Panc1 (cell line): Measurements from ENCODE around the gene CSNK2A1. TPM values are rescaled to one million over a fixed set of nuclear protein-coding genes. Genes with fewer than 3 reads are reported as not detected.

Experiments
- ATAC-seq: fragments of 200-7000 bp; cut with Tn5 transposase; 2 replicates; pipeline ENCODE4 v1.9.1; 2020; ENCODE audit warnings: mild to moderate bottlenecking, moderate library complexity
- BruUV-seq: library from RNA; stranded (reverse); fragments of 400-500 nt; replicated peaks from 2 replicates; lab custom pipeline; 2021; lab: Mats Ljungman, UMichigan
- CTCF ChIA-PET: fragments of 300-600 bp; sonication (Branson Sonifier 250); formaldehyde crosslinking; loops from one replicate; lab custom pipeline; 2022; ENCODE audit warnings: antibody characterized with exemption; lab: Charles Lee
- POLR2A ChIA-PET: fragments of 300-600 bp; sonication (Branson Sonifier 250); formaldehyde crosslinking; loops from one replicate; lab custom pipeline; 2022; ENCODE audit warnings: antibody characterized with exemption; lab: Charles Lee
- DNase-seq: peaks from one replicate; pipeline ENCODE4 v3.0.0-alpha.2; 2010; ENCODE audit warnings: low read depth, low spot score
- H3K27ac ChIP-seq: 2 replicates; pipeline ENCODE4 v1.5.1; 2011; ENCODE audit warnings: mild to moderate bottlenecking, low read length, inconsistent platforms
- H3K27me3 ChIP-seq: fragments of 200-500 bp; sonication (Bioruptor generic); 2 replicates; pipeline ENCODE4 v1.6.0; 2014; ENCODE audit warnings: low read length, inconsistent platforms; ENCODE audit not compliant: control insufficient read depth, insufficient read depth
- H3K36me3 ChIP-seq: fragments of 200-500 bp; sonication (Bioruptor generic); 2 replicates; pipeline ENCODE4 v1.5.1; 2014; ENCODE audit warnings: inconsistent platforms, mild to moderate bottlenecking, low read length, moderate library complexity; ENCODE audit not compliant: control insufficient read depth, insufficient read depth
- H3K4me1 ChIP-seq: 2 replicates; pipeline ENCODE4 v1.5.1; 2011; ENCODE audit warnings: inconsistent platforms, mild to moderate bottlenecking, low read length, moderate library complexity; ENCODE audit not compliant: control insufficient read depth, insufficient read depth
- H3K4me3 ChIP-seq, 2 experiments: 2 replicates each; pipeline ENCODE4 v1.5.1; 2011 to 2012; ENCODE audit warnings: low read depth in 2 of 2, low read length in 2 of 2, mild to moderate bottlenecking in 2 of 2, inconsistent platforms in 1 of 2, moderate library complexity in 1 of 2
- H3K9me3 ChIP-seq: fragments of 200-500 bp; sonication (Bioruptor generic); 2 replicates; pipeline ENCODE4 v1.5.1; 2014; ENCODE audit warnings: low read depth, mild to moderate bottlenecking, inconsistent platforms, low read length, moderate library complexity; ENCODE audit not compliant: control insufficient read depth, insufficient read depth
- CTCF ChIP-seq: fragments of 450-650 bp; IDR thresholded peaks from 2 replicates; pipeline ENCODE4 v1.5.1; 2017; ENCODE audit warnings: mild to moderate bottlenecking
- POLR2AphosphoS5 ChIP-seq: IDR thresholded peaks from 2 replicates; pipeline ENCODE4 v1.6.1; 2012; ENCODE audit warnings: mild to moderate bottlenecking, low read depth, low read length, moderate library complexity
- SIN3A ChIP-seq: IDR thresholded peaks from 2 replicates; pipeline ENCODE4 v1.6.1; 2012; ENCODE audit warnings: low read depth, mild to moderate bottlenecking, low read length, moderate library complexity, borderline replicate concordance; ENCODE audit not compliant: insufficient read depth
- TCF7L2 ChIP-seq: IDR thresholded peaks from 2 replicates; pipeline ENCODE4 v1.6.1; 2011; ENCODE audit warnings: mild to moderate bottlenecking, low read depth, low read length, inconsistent platforms
- in situ Hi-C: cut with HindIII; loops from 2 replicates; pipeline ENCODE4 v1.10.0; 2016; ENCODE audit warnings: low sequenced_read_pairs, low pct_unique_long_range_greater_than_20kb
- intact Hi-C: fragments of 100-400 bp; cut with micrococcal nuclease; formaldehyde crosslinking; loops from one replicate; pipeline ENCODE4 v1.10.0; 2022; ENCODE audit not compliant: unreplicated experiment
- total RNA-seq: library from RNA; stranded (reverse); gene quantifications from one replicate; pipeline ENCODE4 v1.2.1, GENCODE V29; 2021; ENCODE audit not compliant: unreplicated experiment
- TF ChIP-seq, protein P1 (sequence below), 2 experiments: IDR thresholded peaks; 2 replicates each; pipeline ENCODE4 v1.6.1; 2011 to 2012; ENCODE audit warnings: low read depth in 2 of 2, control low read depth in 1 of 2, low read length in 1 of 2, mild to moderate bottlenecking in 1 of 2, moderate library complexity in 1 of 2; ENCODE audit not compliant: insufficient read depth in 1 of 2

The CSNK2A1 gene
- total RNA-seq, 1 experiment from 2014 or later, result 191 TPM

GRCh38 chr20:516799-517198, 26.8 kb downstream of the CSNK2A1 start:
- in situ Hi-C loops, result no loop called here
- Histone ChIP-seq H3K4me1 (0 out of 2 replicates have a peak, but pooled peaks cover 6% of the 10 kb centered on the region), H3K36me3 (peaks cover 3% of the 10 kb centered on the region; the same call in 1 of the 2 replicates), H3K27ac (no peak overlapping the region), H3K27me3 (no peaks in the 10 kb centered on the region), H3K9me3 (peaks cover 21% of the 10 kb centered on the region; the same call in 1 of the 2 replicates), H3K4me3 (no peak overlapping the region)
- ATAC-seq (no peak), DNase-seq (no peak)
- ChIA-PET POLR2A (no interaction called here), CTCF (no interaction called here)
- no TSS peak for BruUV-seq
- intact Hi-C loops, result no loop called here
- no peak for TF ChIP-seq SIN3A
- TF ChIP-seq TCF7L2, result no peak
- TF ChIP-seq CTCF, result no peak
- TF ChIP-seq POLR2AphosphoS5, result no peak
- TF ChIP-seq, protein P1, sequence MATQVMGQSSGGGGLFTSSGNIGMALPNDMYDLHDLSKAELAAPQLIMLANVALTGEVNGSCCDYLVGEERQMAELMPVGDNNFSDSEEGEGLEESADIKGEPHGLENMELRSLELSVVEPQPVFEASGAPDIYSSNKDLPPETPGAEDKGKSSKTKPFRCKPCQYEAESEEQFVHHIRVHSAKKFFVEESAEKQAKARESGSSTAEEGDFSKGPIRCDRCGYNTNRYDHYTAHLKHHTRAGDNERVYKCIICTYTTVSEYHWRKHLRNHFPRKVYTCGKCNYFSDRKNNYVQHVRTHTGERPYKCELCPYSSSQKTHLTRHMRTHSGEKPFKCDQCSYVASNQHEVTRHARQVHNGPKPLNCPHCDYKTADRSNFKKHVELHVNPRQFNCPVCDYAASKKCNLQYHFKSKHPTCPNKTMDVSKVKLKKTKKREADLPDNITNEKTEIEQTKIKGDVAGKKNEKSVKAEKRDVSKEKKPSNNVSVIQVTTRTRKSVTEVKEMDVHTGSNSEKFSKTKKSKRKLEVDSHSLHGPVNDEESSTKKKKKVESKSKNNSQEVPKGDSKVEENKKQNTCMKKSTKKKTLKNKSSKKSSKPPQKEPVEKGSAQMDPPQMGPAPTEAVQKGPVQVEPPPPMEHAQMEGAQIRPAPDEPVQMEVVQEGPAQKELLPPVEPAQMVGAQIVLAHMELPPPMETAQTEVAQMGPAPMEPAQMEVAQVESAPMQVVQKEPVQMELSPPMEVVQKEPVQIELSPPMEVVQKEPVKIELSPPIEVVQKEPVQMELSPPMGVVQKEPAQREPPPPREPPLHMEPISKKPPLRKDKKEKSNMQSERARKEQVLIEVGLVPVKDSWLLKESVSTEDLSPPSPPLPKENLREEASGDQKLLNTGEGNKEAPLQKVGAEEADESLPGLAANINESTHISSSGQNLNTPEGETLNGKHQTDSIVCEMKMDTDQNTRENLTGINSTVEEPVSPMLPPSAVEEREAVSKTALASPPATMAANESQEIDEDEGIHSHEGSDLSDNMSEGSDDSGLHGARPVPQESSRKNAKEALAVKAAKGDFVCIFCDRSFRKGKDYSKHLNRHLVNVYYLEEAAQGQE (IDR thresholded peaks at IDR 0.05; ENCODE audit: insufficient read depth in 1 of 2, low read depth in 2 of 2, low read length in 1 of 2), result no peak

DNA sequence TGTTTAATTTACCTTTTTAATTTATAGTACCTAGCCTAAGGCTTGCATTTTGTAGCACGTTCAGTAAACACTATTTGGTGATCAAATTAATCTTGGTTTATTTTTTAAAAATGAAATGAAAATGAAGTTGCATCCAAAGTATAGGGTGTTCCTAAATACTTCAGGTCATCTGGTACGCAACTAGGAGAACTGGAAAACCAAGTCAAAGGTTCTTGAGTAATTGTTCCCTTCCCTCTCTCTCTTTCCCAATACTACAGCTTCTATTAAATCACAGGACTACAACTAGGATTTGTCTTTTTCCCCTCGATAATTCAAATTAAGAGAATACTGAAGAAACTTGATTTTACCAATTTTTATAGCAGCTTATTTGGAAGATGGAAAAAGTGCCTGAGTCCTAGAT, 27.9 kb downstream of the CSNK2A1 start:
- intact Hi-C loops (no loop called here), in situ Hi-C loops (no loop called here)
- TF ChIP-seq CTCF (no peak), POLR2AphosphoS5 (no peak), TCF7L2 (no peak), SIN3A (no peak)
- TF ChIP-seq, protein P1 (IDR thresholded peaks at IDR 0.05; ENCODE audit: insufficient read depth in 1 of 2, low read depth in 2 of 2, low read length in 1 of 2), result no peak
- H3K36me3 ChIP-seq, result peaks cover 3% of the 10 kb centered on the region; the same call in 1 of the 2 replicates
- 0 out of 2 replicates have a peak, but pooled peaks cover 6% of the 10 kb centered on the region for H3K4me1 ChIP-seq
- CTCF ChIA-PET, result no interaction called here
- POLR2A ChIA-PET, result interaction anchor here (0.6 kb wide), 2 partner anchors 8 to 19 kb away, joined by 3 to 13 read pairs; no protein-coding TSS in a partner anchor
- ATAC-seq, result no peak
- DNase-seq, result no peak
- peaks cover 10% of the 10 kb centered on the region; the same call in 1 of the 2 replicates for H3K9me3 ChIP-seq
- no peak overlapping the region for H3K4me3 ChIP-seq
- BruUV-seq, result no TSS peak
- H3K27me3 ChIP-seq, result no peaks in the 10 kb centered on the region
- no peak overlapping the region for H3K27ac ChIP-seq
